Kidney epithelial cell (primary cell): ENCODE data around the gene ZBTB44. TPM values are rescaled to one million over a fixed set of nuclear protein-coding genes. Genes with fewer than 3 reads are reported as not detected.

Experiments
- DNase-seq: peaks from one replicate; pipeline ENCODE4 v3.0.0-alpha.2; 2010; ENCODE audit warnings: low read depth
- H3K27me3 ChIP-seq: 2 replicates; pipeline ENCODE4 v1.6.0; 2011; ENCODE audit warnings: low read length; ENCODE audit not compliant: control insufficient read depth, insufficient read depth
- H3K36me3 ChIP-seq: 2 replicates; pipeline ENCODE4 v1.5.1; 2011; ENCODE audit warnings: low read length; ENCODE audit not compliant: control insufficient read depth, insufficient read depth
- H3K4me3 ChIP-seq: 2 replicates; pipeline ENCODE4 v1.5.1; 2011; ENCODE audit warnings: low read depth, mild to moderate bottlenecking, control low read depth, low read length
- total RNA-seq: library from RNA; depleted of rRNA; stranded (reverse); fragments of >200 nt; gene quantifications from 2 replicates; pipeline ENCODE4 v1.2.3, GENCODE V29; 2015
- TF ChIP-seq, protein P1 (sequence below): IDR thresholded peaks from 2 replicates; pipeline ENCODE4 v1.5.1; 2011; ENCODE audit warnings: mild to moderate bottlenecking, moderate library complexity, low read length, control low read depth, inconsistent platforms; ENCODE audit not compliant: insufficient read depth, poor library complexity, severe bottlenecking

ZBTB44 gene
- total RNA-seq, 1 donor from 2014 or later, result 18.8 TPM

DNA sequence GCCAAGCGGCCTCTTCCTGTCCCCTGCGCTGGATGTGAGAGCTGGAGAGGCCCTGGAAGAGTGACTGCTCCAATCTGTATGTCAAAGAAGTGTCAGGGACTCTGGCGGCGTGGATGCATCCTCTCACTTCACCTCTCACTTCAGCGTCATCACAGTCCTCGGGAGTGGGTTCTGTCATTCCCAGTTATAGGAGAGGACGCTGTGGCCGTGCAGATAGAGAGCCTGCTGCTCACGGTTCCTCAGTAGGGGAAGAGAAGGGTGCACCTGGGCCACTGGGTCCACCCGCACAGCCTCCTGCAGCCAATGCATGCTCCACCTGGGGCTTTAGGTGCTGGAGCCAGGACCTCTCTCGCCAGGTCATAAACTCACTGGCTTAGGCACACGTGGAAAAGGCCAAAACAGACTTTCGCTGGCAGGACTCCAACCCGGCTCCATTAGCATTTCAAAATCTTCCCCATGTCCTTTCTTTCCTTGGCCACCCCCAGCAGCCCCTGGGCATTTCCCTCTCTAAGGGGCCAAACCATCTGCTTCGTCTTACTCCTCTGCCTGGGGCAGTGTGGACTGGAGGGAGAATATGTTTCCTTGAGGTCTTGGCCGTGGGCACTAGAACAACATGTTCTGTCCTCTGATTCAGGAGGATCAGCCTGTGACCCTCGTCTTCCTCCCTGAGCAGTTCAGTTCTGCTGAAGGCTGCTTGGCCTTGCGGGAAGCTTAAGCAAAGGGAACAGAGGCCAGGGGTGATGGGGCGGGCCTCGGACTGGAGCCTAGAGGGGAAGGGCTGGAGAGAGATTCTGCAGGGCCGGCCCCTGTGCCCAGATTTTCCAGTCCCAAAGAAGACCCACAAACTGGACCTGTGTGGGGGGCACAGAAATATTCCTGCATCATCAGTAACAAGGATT, 97.3 kb downstream of the ZBTB44 start:
- Histone ChIP-seq H3K36me3 (no peaks in the 10 kb centered on the region), H3K27me3 (peaks cover 35% of the 10 kb centered on the region), H3K4me3 (no peak overlapping the region)
- TF ChIP-seq, protein P1, sequence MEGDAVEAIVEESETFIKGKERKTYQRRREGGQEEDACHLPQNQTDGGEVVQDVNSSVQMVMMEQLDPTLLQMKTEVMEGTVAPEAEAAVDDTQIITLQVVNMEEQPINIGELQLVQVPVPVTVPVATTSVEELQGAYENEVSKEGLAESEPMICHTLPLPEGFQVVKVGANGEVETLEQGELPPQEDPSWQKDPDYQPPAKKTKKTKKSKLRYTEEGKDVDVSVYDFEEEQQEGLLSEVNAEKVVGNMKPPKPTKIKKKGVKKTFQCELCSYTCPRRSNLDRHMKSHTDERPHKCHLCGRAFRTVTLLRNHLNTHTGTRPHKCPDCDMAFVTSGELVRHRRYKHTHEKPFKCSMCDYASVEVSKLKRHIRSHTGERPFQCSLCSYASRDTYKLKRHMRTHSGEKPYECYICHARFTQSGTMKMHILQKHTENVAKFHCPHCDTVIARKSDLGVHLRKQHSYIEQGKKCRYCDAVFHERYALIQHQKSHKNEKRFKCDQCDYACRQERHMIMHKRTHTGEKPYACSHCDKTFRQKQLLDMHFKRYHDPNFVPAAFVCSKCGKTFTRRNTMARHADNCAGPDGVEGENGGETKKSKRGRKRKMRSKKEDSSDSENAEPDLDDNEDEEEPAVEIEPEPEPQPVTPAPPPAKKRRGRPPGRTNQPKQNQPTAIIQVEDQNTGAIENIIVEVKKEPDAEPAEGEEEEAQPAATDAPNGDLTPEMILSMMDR, result no peak
- DNase-seq, result no peak

DNA sequence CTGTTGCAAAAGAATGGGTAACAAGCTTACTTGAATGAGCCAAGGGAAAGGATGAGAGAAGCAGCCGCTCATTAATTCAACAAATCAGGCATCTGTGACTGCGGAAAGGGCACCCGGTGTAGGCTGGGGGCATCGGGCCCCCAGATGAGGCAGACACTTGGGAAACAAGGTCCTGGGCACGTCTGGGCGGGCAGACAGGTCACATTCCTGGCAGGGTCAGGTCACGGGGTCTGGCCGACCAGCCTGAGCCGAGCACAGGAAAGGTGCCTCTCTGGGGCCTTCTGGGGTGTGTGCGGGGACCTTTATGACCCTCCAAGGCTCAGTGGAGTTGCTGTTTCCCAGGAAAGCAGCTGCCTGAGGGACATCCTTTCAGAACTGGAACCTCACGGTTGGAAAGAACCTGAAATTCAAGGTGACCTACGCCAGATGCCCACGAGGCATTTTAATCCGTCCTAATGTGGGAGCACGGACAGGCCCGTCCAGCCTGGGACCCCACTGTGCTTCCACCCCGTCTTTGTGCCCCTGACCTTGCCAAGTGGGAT, 98.1 kb downstream of the ZBTB44 start:
- no peak overlapping the region for H3K4me3 ChIP-seq
- peaks cover 42% of the 10 kb centered on the region for H3K27me3 ChIP-seq
- no peaks in the 10 kb centered on the region for H3K36me3 ChIP-seq
- TF ChIP-seq, protein P1, result no peak
- no peak for DNase-seq

DNA sequence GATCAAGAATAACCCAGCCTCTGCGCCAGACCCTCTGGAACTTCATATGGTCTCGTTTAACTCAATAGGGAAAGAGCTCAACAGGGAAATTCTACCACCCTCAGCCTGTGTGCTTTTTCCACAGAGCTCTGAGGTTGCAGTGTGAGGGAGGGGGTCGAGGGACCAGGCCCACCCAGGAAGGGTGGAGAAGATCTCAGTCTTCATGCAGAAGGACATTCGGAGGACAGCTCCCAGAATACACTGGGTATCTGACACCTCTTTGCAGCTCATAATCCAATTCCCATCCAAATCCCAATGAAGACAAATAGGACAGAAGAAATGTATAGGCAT, 98.5 kb downstream of the ZBTB44 start:
- no peak for DNase-seq
- H3K36me3 ChIP-seq, result no peaks in the 10 kb centered on the region
- H3K27me3 ChIP-seq, result peaks cover 46% of the 10 kb centered on the region
- no peak overlapping the region for H3K4me3 ChIP-seq
- TF ChIP-seq, protein P1, result no peak

DNA sequence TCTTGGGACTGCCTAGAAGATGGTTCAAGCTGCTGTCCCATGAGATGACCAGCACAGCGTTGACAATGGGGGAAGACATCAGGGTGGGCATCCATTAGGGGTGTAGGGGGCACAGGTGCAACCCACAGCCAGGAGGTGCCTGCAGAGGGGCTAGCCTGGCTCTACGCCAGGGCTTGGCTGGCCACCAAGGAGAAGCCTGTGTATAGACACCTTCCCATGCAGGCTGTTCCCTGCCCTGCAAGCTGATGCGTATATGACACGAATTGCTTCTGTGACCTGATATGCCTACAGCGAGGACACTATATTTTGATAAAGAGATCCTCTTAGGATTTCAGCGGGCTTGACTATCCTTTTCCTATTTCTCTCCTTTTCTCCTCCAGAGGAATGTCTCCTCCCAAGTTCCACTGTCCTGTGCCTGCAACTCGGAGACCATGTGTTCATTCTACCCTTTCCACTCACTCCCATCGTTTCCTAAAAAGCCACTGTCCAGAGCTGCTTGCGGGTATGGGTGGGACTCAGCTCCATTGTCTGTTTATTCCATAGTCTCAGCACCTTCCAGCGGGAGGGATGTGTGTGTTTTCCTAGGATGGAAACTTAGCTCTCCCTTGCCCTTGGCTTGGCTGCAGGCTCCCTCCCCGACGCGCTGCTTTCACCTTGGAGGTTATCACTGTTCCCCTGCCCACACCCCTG, 99.0 kb downstream of the ZBTB44 start:
- Histone ChIP-seq H3K36me3 (no peaks in the 10 kb centered on the region), H3K27me3 (peaks cover 48% of the 10 kb centered on the region), H3K4me3 (no peak overlapping the region)
- TF ChIP-seq, protein P1, result no peak
- DNase-seq, result no peak

DNA sequence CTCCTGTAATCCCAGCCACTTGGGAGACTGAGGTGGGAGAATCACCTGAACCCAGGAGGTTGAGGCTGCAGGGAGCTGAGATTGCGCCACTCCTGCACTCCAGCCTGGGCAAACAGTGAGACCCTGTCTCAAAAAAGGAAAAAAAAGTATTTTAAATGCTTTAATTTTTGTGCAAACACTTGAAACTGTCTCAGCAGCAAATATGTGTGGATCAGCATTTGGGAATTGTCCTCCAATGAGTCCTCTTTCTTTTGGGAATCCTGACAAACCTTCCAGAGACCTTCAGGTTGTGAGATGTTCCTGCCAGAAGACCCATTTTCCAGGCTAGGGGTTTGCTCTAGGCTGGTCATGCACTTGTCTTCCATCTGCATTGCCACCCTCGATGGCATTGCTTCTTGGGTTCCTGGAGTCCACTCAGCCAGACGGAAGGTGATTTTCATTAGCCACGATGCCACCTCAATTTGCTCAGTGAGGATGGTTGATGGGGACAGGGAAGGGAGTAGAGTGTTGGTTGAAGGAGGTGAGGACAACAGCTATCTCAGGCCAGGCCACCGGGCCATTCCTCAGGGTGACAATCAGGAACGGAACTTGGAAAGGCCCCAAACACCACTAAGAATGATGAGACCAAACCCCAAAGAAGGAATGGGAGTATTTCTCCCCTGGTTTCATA, 99.7 kb downstream of the ZBTB44 start:
- Histone ChIP-seq H3K27me3 (peaks cover 53% of the 10 kb centered on the region), H3K4me3 (no peak overlapping the region), H3K36me3 (no peaks in the 10 kb centered on the region)
- DNase-seq, result no peak
- TF ChIP-seq, protein P1, result no peak
